ENCODE measurements around the gene AUNIP. TPM values are rescaled to one million over a fixed set of nuclear protein-coding genes. Genes with fewer than 3 reads are reported as not detected.

Gene AUNIP
- total RNA-seq, 2 donors from 2014 or later = 0.53 TPM; not detected in 1

- intact Hi-C loops (cut with DNase I) = no loop called here
- ATAC-seq (no peak), DNase-seq (no peak)
Observed at GRCh38 chr1:25871086-25871703, 11.9 kb upstream of the AUNIP start.

GRCh38 chr1:25870614-25871013 is 11.4 kb upstream of the AUNIP start:
- no peak for ATAC-seq

GRCh38 chr1:25869909-25870606 is 10.8 kb upstream of the AUNIP start:
- intact Hi-C loops (cut with DNase I) = no loop called here
- no peak for DNase-seq
- no peak for ATAC-seq

More at GRCh38 chr1:25870614-25871013, 11.4 kb upstream of the AUNIP start:
- intact Hi-C loops (cut with DNase I) = no loop called here
- DNase-seq = no peak

GRCh38 chr1:25867210-25867991 is 8.1 kb upstream of the AUNIP start:
- ATAC-seq (no peak), DNase-seq (no peak)
- intact Hi-C loops (cut with DNase I) = no loop called here

- intact Hi-C loops (cut with DNase I) = no loop called here
- no peak for ATAC-seq
Observed at GRCh38 chr1:25866288-25866687, 7.0 kb upstream of the AUNIP start.

GRCh38 chr1:25864434-25864833 is 5.2 kb upstream of the AUNIP start:
- no peak for ATAC-seq
- no peak for DNase-seq
- intact Hi-C loops (cut with DNase I) = no loop called here

More at GRCh38 chr1:25866288-25866687, 7.0 kb upstream of the AUNIP start:
- DNase-seq = no peak

- intact Hi-C loops (cut with DNase I) = no loop called here
- ATAC-seq (no peak), DNase-seq (no peak)
Observed at GRCh38 chr1:25863486-25864262, 4.4 kb upstream of the AUNIP start.

- DNase-seq (no peak), ATAC-seq (no peak)
- intact Hi-C loops (cut with DNase I) = no loop called here
Observed at GRCh38 chr1:25862785-25863485, 3.7 kb upstream of the AUNIP start.

- ATAC-seq (no peak), DNase-seq (no peak)
- intact Hi-C loops (cut with DNase I) = no loop called here
Observed at GRCh38 chr1:25861316-25862286, 2.3 kb upstream of the AUNIP start.

- intact Hi-C loops (cut with DNase I) = no loop called here
- DNase-seq (no peak), ATAC-seq (no peak)
Observed at GRCh38 chr1:25858494-25858893, 763 bp downstream of the AUNIP start.

- intact Hi-C loops (cut with DNase I) = no loop called here
- no peak for ATAC-seq
- DNase-seq = no peak
Observed at GRCh38 chr1:25856856-25857255, 2.4 kb downstream of the AUNIP start.

GRCh38 chr1:25854554-25854953 is 4.7 kb downstream of the AUNIP start:
- intact Hi-C loops (cut with DNase I) = no loop called here
- ATAC-seq (no peak), DNase-seq (no peak)

- no peak for DNase-seq
- intact Hi-C loops (cut with DNase I) = no loop called here
- peak in 1 of 2 donors; percentile 48 for ATAC-seq
Observed at GRCh38 chr1:25848531-25848930, 10.7 kb downstream of the AUNIP start.

GRCh38 chr1:25847929-25848328 is 11.3 kb downstream of the AUNIP start:
- no peak for ATAC-seq
- DNase-seq = no peak
- intact Hi-C loops (cut with DNase I) = no loop called here

GRCh38 chr1:25845664-25846063 is 13.6 kb downstream of the AUNIP start:
- DNase-seq = no peak
- intact Hi-C loops (cut with DNase I) = no loop called here

GRCh38 chr1:25844536-25845337 is 14.5 kb downstream of the AUNIP start:
- ATAC-seq (no peak), DNase-seq (no peak)
- intact Hi-C loops (cut with DNase I) = no loop called here

More at GRCh38 chr1:25845664-25846063, 13.6 kb downstream of the AUNIP start:
- no peak for ATAC-seq

GRCh38 chr1:25843483-25843882 is 15.8 kb downstream of the AUNIP start:
- ATAC-seq = no peak
- DNase-seq = no peak
- intact Hi-C loops (cut with DNase I) = no loop called here
